ENCODE results near the gene COL8A1. TPM values are rescaled to one million over a fixed set of nuclear protein-coding genes. Genes with fewer than 3 reads are reported as not detected.

COL8A1 gene
- total and polyA plus RNA-seq, 2 donors (not counting 1 experiment from before 2014, with no cell fraction given), result 0.12 TPM; not detected in 1

- intact Hi-C loops (cut with micrococcal nuclease), result loop anchor here (5.0 kb wide), 1 partner anchor 988 kb away; no protein-coding TSS in a partner anchor
- H3K4me3 ChIP-seq (ENCODE audit: control extremely low read depth in 1 of 5, extremely low read depth in 1 of 5, insufficient read depth in 1 of 5, low read depth in 2 of 5, low read length in 4 of 5), result no peak overlapping the region
- CTCF ChIA-PET, result no interaction called here
Observed at GRCh38 chr3:99805160-99805559, 166.8 kb downstream of the COL8A1 start.

More at GRCh38 chr3:99805160-99805559, 166.8 kb downstream of the COL8A1 start:
- no peak overlapping the region for H3K27ac ChIP-seq (ENCODE audit: low read length in 2 of 2)
- H3K79me2 ChIP-seq (ENCODE audit: control insufficient read depth, insufficient read depth, low read length), result no peaks in the 10 kb centered on the region
- Mint-ChIP-seq H3K4me1 (no peaks in the 10 kb centered on the region), H3K27ac (no peak overlapping the region), H3K9me3 (ENCODE audit: insufficient read depth) (peaks cover 9% of the 10 kb centered on the region), H3K4me3 (no peak overlapping the region), H3K27me3 (no peaks in the 10 kb centered on the region)
- no peak overlapping the region for H3K9ac ChIP-seq (ENCODE audit: low read length)
- peaks cover 0 to 15% (median 13%) of the 10 kb centered on the region in 3 donors for H3K9me3 ChIP-seq (ENCODE audit: control extremely low read depth in 1 of 3, control insufficient read depth in 2 of 3, insufficient read depth in 1 of 3, low read length in 2 of 3)
- POLR2A ChIA-PET, result no interaction called here
- WGBS (ENCODE audit: insufficient coverage), result 94% methylated on average over 2 of the region's 2 CpGs
- DNase-seq, result no peak
- H3K27me3 ChIP-seq (replicated peaks in 1 of 4; ENCODE audit: control extremely low read depth in 1 of 4, control insufficient read depth in 3 of 4, insufficient read depth in 4 of 4, low read length in 3 of 4), result no peaks in the 10 kb centered on the region
- no peak for ATAC-seq (ENCODE audit: low read depth)
- H2AFZ ChIP-seq (ENCODE audit: insufficient read depth, low read depth, low read length, poor library complexity, severe bottlenecking), result no peak overlapping the region
- no peaks in the 10 kb centered on the region for H4K20me1 ChIP-seq (ENCODE audit: control insufficient read depth, insufficient read depth, low read length, poor library complexity, severe bottlenecking)
- no peak overlapping the region for H3K4me2 ChIP-seq (replicated peaks; ENCODE audit: low read depth, low read length, poor library complexity, severe bottlenecking)
- no peaks in the 10 kb centered on the region for H3K4me1 ChIP-seq (ENCODE audit: control insufficient read depth in 2 of 2, insufficient read depth in 2 of 2, low read length in 2 of 2)
- peaks cover 0 to 1% of the 10 kb centered on the region in 2 experiments for H3K36me3 ChIP-seq (replicated peaks in 1 of 2; ENCODE audit: control extremely low read depth in 1 of 2, control insufficient read depth in 1 of 2, extremely low read depth in 1 of 2, insufficient read depth in 2 of 2, low read length in 1 of 2)
- TF ChIP-seq CTCF (IDR thresholded peaks at IDR 0.05) (no peak), EZH2 (IDR thresholded peaks at IDR 0.05; ENCODE audit: borderline replicate concordance, insufficient read depth, low read depth, low read length, poor library complexity, severe bottlenecking) (no peak)
